PC-9 (cell line): ENCODE measurements around the gene B3GAT1.

ENCODE experiments used
- CTCF ChIP-seq: fragments of 200-600 bp; sonication (generic); conservative IDR thresholded peaks from 2 replicates; pipeline ENCODE4 v1.6.1; 2017; ENCODE audit warnings: mixed run types, antibody characterized with exemption, mild to moderate bottlenecking, moderate library complexity
- EZH2 ChIP-seq: fragments of 200-600 bp; sonication (generic); IDR thresholded peaks from 2 replicates; pipeline ENCODE4 v1.8.0; 2017; ENCODE audit warnings: antibody characterized with exemption, low read depth

- TF ChIP-seq CTCF (no peak), EZH2 (no peak)
Observed at GRCh38 chr11:134374891-134375550, 37.0 kb downstream of the B3GAT1 start.
